Left lobe of liver (tissue), 2 donors: ENCODE measurements around the gene GREB1. TPM values are rescaled to one million over a fixed set of nuclear protein-coding genes. Genes with fewer than 3 reads are reported as not detected.
A peak's percentile ranks its signal among the peaks of the same experiment; 100 is the strongest.

Experiments used
- ATAC-seq: fragments of 200-7000 bp; cut with Tn5 transposase; one replicate; pipeline ENCODE4 v1.9.1; 2020; ENCODE audit warnings: mild to moderate bottlenecking, moderate library complexity
- DNase-seq: peaks from one replicate; pipeline ENCODE4 v3.0.0-alpha.2; 2020; ENCODE audit warnings: low spot score
- total RNA-seq: library from RNA; stranded (reverse); gene quantifications from one replicate; pipeline ENCODE4 v1.2.1, GENCODE V29; 2021
- donor health status: DM: no; HTN: no; CAD: no; lungs with moderate emphysema.
- donor health status: DM: no; HTN: yes; CAD: no.

GREB1 gene
- total RNA-seq, 1 donor from 2014 or later = 22.4 TPM

DNA sequence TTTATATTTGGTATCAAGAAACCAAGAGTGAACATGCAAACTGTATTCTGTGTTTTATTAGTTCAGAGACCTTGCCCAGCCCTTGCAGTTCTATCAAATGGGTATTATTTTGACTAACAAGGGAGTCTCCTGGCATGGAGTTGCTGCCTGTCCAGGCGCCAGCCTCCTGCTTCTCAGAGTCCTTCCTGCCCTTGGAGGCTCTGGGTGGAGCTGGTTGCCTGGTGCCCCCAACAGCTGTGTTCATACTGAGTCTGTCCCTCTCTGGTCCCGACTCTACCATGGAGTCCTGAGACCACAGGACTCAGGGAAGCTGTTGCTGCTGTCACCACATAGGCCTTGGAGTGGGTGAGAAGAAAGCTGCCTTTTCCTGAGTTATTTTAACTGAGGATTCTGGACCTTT lies 26.3 kb upstream of the GREB1 start:
- DNase-seq = no peak
- no peak for ATAC-seq

DNA sequence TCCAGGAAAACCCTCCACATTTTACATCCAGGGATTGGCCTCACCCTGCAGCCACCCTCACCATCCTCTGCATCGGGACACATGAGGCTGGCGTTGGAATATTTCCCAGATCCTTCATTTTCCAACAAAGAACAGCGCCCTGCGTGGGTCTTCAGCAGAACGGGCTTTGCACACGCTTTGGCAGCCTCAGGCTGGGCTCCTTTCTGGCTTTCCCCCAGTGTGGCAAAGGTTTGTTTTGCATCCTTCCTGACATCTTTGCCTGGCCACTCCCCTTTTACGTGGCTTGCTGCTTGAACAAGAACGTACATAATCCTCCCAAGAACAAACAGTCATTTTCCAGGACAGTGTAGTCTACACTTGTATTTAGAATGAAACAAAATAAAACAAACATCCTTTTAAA lies 25.6 kb upstream of the GREB1 start:
- ATAC-seq = peak; percentile 12

GRCh38 chr2:11509657-11510360 lies 24.0 kb upstream of the GREB1 start:
- DNase-seq (no peak), ATAC-seq (no peak)

More for the DNA sequence above, 25.6 kb upstream of the GREB1 start:
- DNase-seq = no peak

DNA sequence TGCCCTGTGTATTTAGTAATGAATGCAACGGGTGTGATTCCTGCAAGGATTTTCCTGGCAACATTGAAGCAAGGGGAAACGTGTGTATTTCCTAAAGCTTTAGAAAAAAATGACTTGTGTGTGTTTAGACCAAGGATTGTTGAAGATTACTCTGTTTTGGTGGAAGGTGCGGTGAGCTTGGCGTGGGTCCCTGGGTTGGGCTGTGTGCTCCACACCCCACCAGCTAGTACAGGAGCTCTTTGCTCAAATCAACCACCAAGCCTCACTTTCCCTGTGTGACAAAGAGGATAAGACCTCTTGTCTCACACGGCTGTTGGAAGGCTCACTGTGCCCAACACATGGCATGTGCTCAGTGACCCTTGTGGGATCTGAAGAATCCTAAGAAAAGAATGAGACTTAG lies 21.4 kb upstream of the GREB1 start:
- DNase-seq = no peak
- ATAC-seq = no peak

DNA sequence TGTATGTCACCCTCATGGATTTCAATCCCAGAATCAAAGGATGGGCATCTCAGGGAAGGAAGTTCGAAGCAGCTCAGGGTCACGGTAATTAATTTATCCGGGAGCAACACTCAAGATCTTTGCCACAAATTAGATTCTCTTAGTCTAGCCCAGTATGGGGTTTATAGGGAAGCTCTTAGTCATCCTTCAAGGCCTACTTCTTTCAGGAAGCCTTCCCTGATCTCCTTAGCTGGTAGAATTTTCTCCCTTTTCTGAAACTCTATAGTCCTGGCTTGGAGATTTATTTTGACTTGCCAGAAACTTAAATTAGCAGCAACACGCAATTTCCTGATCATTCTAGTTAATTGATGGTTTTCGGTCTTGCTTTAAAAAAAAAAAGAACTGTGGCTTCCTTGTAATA lies 20.5 kb upstream of the GREB1 start:
- DNase-seq (no peak), ATAC-seq (no peak)

- no peak for DNase-seq
- ATAC-seq = no peak
Observed at GRCh38 chr2:11514081-11514730, 19.6 kb upstream of the GREB1 start.

- no peak for ATAC-seq
- no peak for DNase-seq
Observed at GRCh38 chr2:11514904-11515303, 18.9 kb upstream of the GREB1 start.

GRCh38 chr2:11515490-11515981 lies 18.3 kb upstream of the GREB1 start:
- no peak for ATAC-seq
- DNase-seq = no peak

GRCh38 chr2:11516984-11517648 lies 16.7 kb upstream of the GREB1 start:
- ATAC-seq (no peak), DNase-seq (no peak)

DNA sequence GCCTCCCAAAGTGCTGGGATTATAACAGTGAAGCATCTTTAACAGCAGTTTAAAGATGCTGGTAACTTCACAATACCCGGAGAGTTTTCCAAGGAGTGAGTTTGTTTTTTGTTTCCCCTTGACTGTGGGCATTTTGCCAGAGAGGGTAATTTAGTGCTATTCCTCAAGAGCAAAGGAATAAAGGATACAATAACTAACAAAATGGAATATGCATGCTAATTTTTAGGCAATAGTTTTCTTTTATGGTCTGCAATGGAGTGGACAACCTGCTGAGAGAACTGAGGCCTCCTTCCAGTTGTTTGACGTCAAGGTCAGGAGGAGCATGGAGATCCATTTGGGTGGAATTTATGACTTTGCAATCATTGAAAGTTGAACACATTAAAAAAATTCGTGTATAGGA lies 15.9 kb upstream of the GREB1 start:
- DNase-seq = no peak
- no peak for ATAC-seq

DNA sequence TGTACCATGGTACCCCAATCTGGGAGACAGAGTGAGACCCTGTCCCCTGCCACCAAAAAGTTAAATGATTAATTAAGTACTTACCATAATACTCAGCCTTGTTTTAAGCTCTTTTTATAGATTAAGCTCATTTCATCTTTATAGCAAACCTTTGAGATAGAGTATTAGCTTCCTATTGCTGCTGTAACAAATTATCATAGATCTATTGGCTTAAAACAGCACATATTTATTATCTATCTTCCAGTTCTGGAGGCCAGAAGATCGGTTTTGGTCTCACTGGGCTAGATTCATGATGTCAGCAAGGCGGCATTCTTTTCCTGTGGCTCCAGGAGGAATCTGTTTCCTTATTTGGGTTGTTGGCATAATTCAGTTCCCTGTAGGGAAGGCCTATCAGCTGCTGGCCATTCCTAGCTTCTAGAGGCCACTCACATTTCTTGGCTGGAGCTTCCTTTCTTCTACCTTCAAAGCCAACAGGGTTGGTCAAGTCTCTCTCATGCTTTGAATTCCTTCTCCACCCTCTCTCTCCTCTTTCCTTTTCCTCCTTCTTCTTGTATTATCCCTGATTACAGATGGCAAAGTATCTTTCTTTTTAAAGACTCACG lies 13.7 kb upstream of the GREB1 start:
- ATAC-seq (no peak), DNase-seq (no peak)

- ATAC-seq = no peak
- no peak for DNase-seq
Observed at GRCh38 chr2:11521775-11522174, 12.1 kb upstream of the GREB1 start.

GRCh38 chr2:11524470-11524869 lies 9.4 kb upstream of the GREB1 start:
- DNase-seq = no peak
- no peak for ATAC-seq

DNA sequence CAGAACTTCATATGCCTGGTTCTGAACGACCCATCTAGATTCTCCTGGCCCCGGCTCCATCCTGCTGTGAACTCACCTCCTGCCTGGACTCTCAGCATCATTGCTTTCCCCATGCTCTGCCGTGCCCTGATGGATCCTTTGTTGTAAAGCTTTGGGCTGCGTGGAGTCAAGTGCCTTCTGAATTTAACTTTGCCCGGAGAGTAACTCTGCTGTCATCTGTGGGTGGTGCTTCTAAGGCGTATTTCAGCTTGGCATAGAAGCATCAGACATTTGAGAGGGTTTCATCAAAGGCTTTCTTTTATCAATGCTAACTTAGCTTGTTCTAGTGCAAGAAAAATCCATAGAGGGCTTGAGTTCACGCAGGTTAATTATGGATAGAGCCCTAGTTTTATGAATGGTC lies 8.1 kb upstream of the GREB1 start:
- no peak for DNase-seq
- no peak for ATAC-seq

- no peak for DNase-seq
- no peak for ATAC-seq
Observed at GRCh38 chr2:11527001-11527400, 6.8 kb upstream of the GREB1 start.

DNA sequence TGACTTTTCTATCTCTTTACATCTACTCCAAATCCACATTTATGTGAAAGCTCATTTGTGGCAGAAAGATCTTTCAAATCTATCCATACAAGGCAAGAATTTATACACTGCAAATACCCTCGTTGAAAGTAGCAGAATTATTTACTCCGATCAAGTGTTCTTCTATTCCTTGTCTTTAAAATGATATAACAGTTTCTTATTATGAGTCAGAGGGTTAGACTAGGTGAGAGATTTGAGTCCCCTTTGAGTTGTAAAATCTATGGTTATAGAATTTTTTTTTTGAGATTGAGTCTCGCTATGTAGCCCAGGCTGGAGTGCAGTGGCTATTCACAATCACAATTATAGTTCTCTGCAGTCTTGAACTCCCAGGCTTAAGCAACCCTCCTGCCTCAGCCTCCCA lies 5.6 kb upstream of the GREB1 start:
- no peak for DNase-seq
- no peak for ATAC-seq

GRCh38 chr2:11530864-11531465 lies 2.9 kb upstream of the GREB1 start:
- DNase-seq (no peak), ATAC-seq (no peak)

- DNase-seq (no peak), ATAC-seq (no peak)
Observed at GRCh38 chr2:11532416-11533055, 1.3 kb upstream of the GREB1 start.

DNA sequence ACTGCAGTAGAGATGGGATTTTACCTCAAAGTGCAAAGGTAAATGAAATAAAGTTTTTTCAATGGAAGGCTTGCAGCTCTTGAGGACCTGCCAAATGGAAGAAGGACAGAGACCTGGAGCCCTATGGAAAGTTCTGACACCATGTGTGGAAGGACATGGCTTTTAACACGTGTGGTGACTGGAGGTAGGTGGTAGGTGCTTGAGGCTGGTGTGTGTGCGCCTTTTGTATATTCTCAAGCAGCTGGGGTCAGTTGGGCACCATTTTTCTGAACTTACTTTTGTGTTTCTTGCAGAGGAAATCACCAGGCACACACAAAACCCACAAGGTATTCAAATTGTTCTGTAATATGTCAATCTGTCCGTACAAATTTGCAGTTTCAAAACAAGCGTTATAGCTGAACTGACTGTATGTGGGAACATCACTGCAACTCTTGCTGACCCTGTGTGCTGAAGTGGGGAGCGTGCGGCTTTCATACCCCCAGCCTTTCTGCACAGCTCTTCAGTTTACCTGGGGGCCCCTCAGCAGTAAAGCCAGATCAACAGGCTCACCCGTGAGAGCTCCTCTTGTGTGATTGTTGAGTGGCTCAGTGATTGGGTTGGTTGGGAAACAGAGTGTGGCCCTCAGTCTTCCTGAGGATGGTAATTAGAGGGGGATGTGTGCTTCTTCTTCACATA lies 363 bp downstream of the GREB1 start:
- ATAC-seq = peak; percentile 55
- DNase-seq = no peak
